Measurements from ENCODE around the gene DCAF7. TPM values are rescaled to one million over a fixed set of nuclear protein-coding genes. Genes with fewer than 3 reads are reported as not detected.

Gene DCAF7
- total RNA-seq, 4 donors from 2014 or later: 24.8 to 29.7 (median 25.9) TPM

DNA sequence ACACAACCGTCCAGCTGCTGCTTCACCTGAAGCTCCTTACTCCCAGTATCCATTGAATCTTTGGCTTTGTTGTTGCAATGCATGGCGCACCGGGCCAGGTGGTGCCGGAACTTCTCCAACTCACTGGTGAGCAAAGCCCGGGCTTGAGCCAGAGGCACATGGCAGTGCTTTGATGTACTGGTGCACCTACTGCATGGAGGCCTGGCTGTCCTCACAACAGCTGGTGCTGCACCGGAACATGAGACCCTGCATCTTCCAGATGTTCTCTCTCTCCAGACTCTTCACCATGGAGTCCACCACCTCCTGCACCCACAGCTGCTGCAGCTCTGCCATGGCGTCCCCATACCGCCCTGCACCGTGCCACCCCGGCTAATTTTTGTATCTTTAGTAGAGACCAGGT, 60.6 kb downstream of the DCAF7 start:
- no peak for DNase-seq
- TF ChIP-seq, protein P1, sequence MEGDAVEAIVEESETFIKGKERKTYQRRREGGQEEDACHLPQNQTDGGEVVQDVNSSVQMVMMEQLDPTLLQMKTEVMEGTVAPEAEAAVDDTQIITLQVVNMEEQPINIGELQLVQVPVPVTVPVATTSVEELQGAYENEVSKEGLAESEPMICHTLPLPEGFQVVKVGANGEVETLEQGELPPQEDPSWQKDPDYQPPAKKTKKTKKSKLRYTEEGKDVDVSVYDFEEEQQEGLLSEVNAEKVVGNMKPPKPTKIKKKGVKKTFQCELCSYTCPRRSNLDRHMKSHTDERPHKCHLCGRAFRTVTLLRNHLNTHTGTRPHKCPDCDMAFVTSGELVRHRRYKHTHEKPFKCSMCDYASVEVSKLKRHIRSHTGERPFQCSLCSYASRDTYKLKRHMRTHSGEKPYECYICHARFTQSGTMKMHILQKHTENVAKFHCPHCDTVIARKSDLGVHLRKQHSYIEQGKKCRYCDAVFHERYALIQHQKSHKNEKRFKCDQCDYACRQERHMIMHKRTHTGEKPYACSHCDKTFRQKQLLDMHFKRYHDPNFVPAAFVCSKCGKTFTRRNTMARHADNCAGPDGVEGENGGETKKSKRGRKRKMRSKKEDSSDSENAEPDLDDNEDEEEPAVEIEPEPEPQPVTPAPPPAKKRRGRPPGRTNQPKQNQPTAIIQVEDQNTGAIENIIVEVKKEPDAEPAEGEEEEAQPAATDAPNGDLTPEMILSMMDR (IDR thresholded peaks at IDR 0.05): no peak
- no peak for TF ChIP-seq POLR2A (IDR thresholded peaks at IDR 0.05)

DNA sequence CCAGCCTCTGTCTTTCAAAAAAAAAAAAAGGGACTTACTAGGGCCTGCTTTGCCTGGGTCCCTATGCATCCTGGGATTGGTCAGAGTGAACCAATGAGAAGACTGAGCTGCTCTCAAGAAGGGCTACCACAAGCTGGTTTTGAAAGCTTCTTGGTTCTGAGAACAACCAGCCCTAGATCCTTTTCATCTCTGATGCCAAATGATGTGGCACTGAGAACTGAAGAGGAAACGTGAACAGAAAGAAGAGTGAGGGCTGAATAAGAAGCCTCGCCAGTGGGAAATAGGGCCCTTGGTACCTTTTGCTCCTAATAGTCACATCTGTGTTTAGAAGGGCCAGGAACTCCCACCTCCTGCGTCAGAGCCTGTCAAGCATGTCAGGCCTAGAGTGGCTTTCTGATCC, 61.1 kb downstream of the DCAF7 start:
- H3K9me3 ChIP-seq: no peaks in the 10 kb centered on the region
- H3K27ac ChIP-seq: no peak overlapping the region
- DNase-seq: no peak
- no peaks in the 10 kb centered on the region for H3K27me3 ChIP-seq
- WGBS, 2 donors: 71 to 89% methylated on average over 3 of the region's 3 CpGs
- no peak overlapping the region for H3K4me3 ChIP-seq
- no peak for TF ChIP-seq POLR2A (IDR thresholded peaks at IDR 0.05)
- TF ChIP-seq, protein P1 (IDR thresholded peaks at IDR 0.05): no peak
- H3K36me3 ChIP-seq: peaks cover 0 to 51% (median 21%) of the 10 kb centered on the region in 3 donors
- no peaks in the 10 kb centered on the region for H3K4me1 ChIP-seq
- intact Hi-C loops (cut with DNase I): loop anchor here (5.0 kb wide), 1 partner anchor 179 kb away; no protein-coding TSS in a partner anchor

More for the DNA sequence above, 60.6 kb downstream of the DCAF7 start:
- intact Hi-C loops (cut with DNase I): loop anchor here (5.0 kb wide), 1 partner anchor 179 kb away; no protein-coding TSS in a partner anchor
- Histone ChIP-seq H3K9me3 (no peaks in the 10 kb centered on the region), H3K4me3 (no peak overlapping the region), H3K27me3 (no peaks in the 10 kb centered on the region), H3K36me3 (peaks cover 0 to 56% (median 26%) of the 10 kb centered on the region in 3 donors), H3K27ac (no peak overlapping the region), H3K4me1 (no peaks in the 10 kb centered on the region)
- 86 to 90% methylated on average over 5 to 8 of the region's 10 CpGs for WGBS, 2 donors

DNA sequence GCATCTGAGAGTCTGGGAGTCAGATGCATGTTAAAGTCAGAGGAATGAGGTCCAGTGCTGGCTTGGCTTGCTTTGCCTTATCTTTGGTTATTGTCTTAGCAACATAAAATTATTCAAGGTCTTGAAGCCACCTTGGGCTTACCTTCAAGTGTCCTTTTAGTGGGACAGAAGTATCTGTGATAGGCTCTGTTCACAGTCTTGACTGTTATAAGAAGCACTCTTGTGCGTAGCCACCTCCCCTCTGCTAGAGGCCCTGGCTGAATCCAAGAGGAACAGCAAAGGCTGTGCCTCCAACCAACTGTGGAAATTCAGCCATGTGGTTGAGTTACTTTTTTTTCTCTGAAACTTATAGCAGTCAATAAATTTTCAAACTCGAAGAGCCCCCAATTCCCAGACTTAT, 63.4 kb downstream of the DCAF7 start:
- Histone ChIP-seq H3K4me1 (no peaks in the 10 kb centered on the region), H3K36me3 (peaks cover 0 to 28% (median 4%) of the 10 kb centered on the region in 3 donors), H3K4me3 (no peak overlapping the region), H3K27ac (no peak overlapping the region), H3K27me3 (no peaks in the 10 kb centered on the region), H3K9me3 (no peaks in the 10 kb centered on the region)
- intact Hi-C loops (cut with DNase I): loop anchor here (5.0 kb wide), 1 partner anchor 181 kb away; no protein-coding TSS in a partner anchor
- DNase-seq: no peak
- TF ChIP-seq, protein P1 (IDR thresholded peaks at IDR 0.05): no peak
- TF ChIP-seq POLR2A (IDR thresholded peaks at IDR 0.05): no peak
- WGBS, 2 donors: 94 to 96% methylated on average over 2 of the region's 2 CpGs

DNA sequence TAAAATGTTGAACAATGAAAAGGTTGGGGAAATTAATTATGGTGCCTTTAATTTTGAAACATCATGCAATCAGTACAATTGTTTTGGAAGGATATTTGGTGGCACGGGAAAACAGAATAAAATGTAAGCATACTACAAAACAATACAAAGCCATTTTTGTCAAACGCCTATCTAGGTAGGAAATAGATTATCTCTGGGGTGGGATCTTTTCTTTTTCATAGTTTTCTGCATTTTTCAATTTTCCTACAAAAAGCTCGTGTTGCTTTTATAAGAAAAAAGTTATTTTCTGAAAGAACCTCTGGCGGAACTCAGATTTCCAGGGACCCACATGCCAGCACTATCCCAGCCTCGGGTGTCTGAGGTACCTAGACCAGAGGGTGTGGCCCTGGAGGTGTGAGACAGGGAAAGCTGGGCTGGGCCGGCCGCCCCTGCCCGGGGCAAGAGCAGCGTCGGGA, 71.0 kb downstream of the DCAF7 start:
- WGBS, 2 donors: 24 to 26% methylated on average over 3 to 4 of the region's 10 CpGs
- TF ChIP-seq POLR2A (IDR thresholded peaks at IDR 0.05): no peak
- TF ChIP-seq, protein P1 (IDR thresholded peaks at IDR 0.05): no peak
- Histone ChIP-seq H3K36me3 (no peaks in the 10 kb centered on the region), H3K9me3 (no peaks in the 10 kb centered on the region), H3K27me3 (no peaks in the 10 kb centered on the region), H3K4me3 (peak overlapping the region; percentile 68 to 89 (median 77)), H3K27ac (peak overlapping the region; percentile 89 to 99 (median 94)), H3K4me1 (peaks cover 15 to 39% (median 24%) of the 10 kb centered on the region in 3 donors)
- DNase-seq: no peak
- intact Hi-C loops (cut with DNase I): no loop called here

DNA sequence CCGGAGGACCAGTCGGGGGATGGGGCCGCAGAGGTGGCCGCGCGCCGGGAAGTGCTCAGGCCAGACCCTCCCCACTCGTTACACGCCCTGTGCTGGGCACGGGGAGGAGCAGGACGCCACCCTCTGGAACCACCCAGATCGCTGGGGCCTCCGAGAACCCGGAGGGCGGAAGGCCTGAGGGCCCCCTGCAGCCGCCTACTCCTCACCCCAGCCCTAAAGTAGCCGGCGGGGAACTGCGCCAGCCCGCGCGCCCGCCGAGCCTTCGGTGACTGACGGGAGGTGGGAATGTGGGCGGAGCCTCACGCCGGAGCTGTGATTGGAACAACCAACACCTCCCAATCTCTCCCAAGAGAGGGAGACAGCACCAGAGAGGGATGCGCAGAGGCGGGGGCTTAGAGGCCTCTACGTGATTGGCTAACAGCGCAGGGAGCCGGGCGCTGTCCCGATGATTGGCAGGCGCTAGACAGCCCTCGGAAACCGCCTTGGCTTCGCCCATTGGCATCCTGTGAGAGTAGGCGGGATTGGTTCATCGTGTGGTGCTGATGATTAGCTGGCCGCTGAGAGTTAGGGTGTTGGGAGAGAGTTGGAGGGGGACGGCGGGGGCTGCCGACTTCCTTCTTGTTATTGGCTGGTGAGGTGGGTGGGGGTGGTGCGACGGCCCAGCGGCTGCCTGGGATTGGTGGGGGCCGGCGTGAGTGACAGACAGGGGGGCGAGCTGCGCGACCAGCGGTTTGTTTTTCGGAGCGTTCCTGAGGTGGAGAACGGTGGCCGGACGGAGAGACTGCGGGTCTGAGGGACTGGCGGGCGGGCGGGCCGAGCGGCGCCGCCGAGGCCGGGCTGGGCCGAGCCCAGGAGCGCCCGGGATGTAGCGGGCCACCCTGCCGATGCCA, 71.7 kb downstream of the DCAF7 start, which contains the start of gene MAP3K3:
MAP3K3 (plus strand) TSS at position 734 of the 890 bp plus-strand sequence. CDS start 343 bp downstream, outside the sequence.
- WGBS, 2 donors: 0% methylated on average over 3 to 7 of the region's 75 CpGs

More for the DNA sequence above, 71.7 kb downstream of the DCAF7 start, which contains the start of gene MAP3K3:
- Histone ChIP-seq H3K9me3 (no peaks in the 10 kb centered on the region), H3K36me3 (no peaks in the 10 kb centered on the region), H3K27me3 (no peaks in the 10 kb centered on the region), H3K27ac (peak within 1 kb of the TSS; percentile 89 to 99 (median 94)), H3K4me3 (peak within 1 kb of the TSS; percentile 68 to 89 (median 77)), H3K4me1 (peaks cover 18 to 46% (median 28%) of the 10 kb centered on the region in 3 donors)
- intact Hi-C loops (cut with DNase I): no loop called here
- peak; percentile 99 for DNase-seq
- peak in 3 of 4 donors; percentile 40 to 84 (median 75) for TF ChIP-seq POLR2A (IDR thresholded peaks at IDR 0.05)
- TF ChIP-seq, protein P1 (IDR thresholded peaks at IDR 0.05): peak in 2 of 6 experiments; percentile 4 to 25
